ENCODE results near the gene ACOT6.
"Not testable (repeated sequence)": the region's sequence is repeated elsewhere in the genome, so short reads cannot be mapped to it uniquely, and the experiment has no call there.

The ACOT6 gene, protein sequence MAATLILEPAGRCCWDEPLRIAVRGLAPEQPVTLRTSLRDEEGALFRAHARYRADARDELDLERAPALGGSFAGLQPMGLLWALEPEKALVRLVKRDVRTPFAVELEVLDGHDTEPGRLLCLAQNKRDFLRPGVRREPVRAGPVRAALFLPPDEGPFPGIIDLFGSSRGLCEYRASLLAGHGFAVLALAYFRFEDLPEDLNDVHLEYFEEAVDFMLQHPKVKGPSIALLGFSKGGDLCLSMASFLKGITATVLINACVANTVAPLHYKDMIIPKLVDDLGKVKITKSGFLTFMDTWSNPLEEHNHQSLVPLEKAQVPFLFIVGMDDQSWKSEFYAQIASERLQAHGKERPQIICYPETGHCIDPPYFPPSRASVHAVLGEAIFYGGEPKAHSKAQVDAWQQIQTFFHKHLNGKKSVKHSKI

DNA sequence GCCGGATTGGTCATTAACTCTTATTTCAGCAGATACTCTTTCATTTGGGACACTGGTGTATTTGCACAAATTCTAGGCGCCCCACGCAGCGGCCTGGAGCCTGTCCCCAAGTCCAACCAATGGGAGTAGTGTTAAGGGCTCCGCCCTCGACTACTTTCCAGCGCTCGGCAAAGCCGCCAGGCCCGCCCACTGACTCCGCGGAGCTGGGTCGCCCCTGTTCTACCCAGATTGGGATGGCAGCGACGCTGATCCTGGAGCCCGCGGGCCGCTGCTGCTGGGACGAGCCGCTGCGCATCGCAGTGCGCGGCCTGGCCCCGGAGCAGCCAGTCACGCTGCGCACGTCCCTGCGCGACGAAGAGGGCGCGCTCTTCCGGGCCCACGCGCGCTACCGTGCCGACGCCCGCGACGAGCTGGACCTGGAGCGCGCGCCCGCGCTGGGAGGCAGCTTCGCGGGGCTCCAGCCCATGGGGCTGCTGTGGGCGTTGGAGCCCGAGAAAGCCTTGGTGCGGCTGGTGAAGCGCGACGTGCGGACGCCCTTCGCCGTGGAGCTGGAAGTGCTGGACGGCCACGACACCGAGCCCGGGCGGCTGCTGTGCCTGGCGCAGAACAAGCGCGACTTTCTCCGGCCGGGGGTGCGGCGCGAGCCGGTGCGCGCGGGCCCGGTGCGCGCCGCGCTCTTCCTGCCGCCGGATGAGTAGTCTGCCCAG, at the start of gene ACOT6:
Gene ACOT6, plus strand, starts transcription at position 179 of the 707 bp plus-strand sequence. Its CDS starts 55 bp downstream, at position 234.
- DNase-seq (ENCODE audit: low read depth), result peak; percentile 70
- H3K4me3 ChIP-seq (ENCODE audit: low read length), result peak within 1 kb of the TSS; percentile 61
- TF ChIP-seq, protein P1, sequence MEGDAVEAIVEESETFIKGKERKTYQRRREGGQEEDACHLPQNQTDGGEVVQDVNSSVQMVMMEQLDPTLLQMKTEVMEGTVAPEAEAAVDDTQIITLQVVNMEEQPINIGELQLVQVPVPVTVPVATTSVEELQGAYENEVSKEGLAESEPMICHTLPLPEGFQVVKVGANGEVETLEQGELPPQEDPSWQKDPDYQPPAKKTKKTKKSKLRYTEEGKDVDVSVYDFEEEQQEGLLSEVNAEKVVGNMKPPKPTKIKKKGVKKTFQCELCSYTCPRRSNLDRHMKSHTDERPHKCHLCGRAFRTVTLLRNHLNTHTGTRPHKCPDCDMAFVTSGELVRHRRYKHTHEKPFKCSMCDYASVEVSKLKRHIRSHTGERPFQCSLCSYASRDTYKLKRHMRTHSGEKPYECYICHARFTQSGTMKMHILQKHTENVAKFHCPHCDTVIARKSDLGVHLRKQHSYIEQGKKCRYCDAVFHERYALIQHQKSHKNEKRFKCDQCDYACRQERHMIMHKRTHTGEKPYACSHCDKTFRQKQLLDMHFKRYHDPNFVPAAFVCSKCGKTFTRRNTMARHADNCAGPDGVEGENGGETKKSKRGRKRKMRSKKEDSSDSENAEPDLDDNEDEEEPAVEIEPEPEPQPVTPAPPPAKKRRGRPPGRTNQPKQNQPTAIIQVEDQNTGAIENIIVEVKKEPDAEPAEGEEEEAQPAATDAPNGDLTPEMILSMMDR (conservative IDR thresholded peaks at IDR 0.05; ENCODE audit: low read length), result no peak

DNA sequence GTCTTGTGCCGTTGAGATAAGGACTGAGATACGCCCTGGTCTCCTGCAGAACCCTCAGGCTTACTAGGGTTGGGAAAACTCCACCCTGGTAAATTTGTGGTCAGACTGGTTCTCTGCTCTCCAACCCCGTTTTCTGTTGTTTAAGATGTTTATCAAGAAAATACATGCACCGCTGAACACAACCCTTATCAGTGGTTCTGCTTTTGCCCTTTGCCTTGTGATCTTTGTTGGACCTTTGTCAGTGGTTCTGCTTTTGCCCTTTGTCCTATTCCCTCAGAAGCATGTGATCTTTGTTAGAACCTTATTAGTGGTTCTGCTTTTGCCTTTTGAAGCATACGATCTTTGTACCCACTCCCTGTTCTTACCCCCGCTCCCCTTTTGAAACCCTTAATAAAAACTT, 49.6 kb upstream of the ACOT6 start:
- DNase-seq (ENCODE audit: low read depth); H3K4me3 ChIP-seq (ENCODE audit: low read length): not testable (repeated sequence)

DNA sequence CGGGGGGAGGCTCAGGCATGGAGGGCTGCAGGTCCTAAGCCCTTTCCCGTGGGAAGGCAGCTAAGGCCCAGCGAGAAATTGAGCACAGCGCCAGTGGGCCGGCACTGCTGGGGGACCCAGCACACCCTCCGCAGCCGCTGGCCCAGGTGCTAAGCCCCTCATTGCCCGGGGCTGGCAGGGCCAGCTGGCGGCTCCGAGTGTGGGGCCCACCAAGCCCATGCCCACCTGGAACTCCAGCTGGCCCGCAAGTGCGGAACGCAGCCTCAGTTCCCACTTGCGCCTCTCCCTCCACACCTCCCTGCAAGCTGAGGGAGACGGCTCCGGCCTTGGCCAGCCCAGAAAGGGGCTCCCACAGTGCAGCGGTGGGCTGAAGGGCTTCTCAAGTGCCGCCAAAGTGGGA, 45.9 kb upstream of the ACOT6 start:
- H3K4me3 ChIP-seq (ENCODE audit: low read length); DNase-seq (ENCODE audit: low read depth): not testable (repeated sequence)

DNA sequence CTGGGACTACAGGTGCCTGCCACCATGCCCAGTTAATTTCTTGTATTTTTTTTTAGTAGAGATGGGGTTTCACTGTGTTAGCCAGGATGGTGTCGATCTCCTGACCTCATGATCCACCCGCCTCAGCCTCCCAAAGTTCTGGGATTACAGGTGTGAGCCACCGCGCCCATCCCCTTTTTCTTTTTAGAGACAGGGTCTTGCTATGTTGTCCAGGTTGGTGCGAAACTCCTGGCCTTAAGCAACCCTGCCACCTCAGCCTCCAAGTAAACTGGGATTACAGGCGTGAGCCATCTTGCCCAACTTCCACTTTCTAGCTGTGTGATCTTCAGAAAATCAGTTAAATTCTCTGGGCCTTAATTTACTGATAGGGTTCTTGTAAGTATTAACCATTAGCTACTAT, 45.4 kb upstream of the ACOT6 start:
- not testable (repeated sequence) for DNase-seq (ENCODE audit: low read depth); H3K4me3 ChIP-seq (ENCODE audit: low read length)

DNA sequence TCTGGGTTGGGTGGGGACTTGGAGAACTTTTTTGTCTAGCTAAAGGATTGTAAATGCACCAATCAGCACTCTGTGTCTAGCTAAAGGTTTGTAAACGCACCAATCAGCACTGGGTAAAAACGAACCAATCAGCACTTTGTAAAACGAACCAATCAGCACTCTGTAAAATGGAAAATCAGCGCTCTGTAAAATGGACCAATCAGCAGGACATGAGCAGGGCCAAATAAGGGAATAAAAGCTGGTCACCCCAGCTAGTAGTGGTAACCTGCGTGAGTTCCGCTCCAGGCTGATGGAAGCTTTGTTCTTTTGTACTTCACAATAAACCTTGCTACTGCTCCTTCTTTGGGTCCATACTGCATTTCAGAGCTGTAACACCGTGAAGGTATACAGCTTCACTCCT, 45.0 kb upstream of the ACOT6 start:
- no peak overlapping the region for H3K4me3 ChIP-seq (ENCODE audit: low read length)
- TF ChIP-seq, protein P1 (conservative IDR thresholded peaks at IDR 0.05; ENCODE audit: low read length), result no peak
- DNase-seq (ENCODE audit: low read depth), result no peak

DNA sequence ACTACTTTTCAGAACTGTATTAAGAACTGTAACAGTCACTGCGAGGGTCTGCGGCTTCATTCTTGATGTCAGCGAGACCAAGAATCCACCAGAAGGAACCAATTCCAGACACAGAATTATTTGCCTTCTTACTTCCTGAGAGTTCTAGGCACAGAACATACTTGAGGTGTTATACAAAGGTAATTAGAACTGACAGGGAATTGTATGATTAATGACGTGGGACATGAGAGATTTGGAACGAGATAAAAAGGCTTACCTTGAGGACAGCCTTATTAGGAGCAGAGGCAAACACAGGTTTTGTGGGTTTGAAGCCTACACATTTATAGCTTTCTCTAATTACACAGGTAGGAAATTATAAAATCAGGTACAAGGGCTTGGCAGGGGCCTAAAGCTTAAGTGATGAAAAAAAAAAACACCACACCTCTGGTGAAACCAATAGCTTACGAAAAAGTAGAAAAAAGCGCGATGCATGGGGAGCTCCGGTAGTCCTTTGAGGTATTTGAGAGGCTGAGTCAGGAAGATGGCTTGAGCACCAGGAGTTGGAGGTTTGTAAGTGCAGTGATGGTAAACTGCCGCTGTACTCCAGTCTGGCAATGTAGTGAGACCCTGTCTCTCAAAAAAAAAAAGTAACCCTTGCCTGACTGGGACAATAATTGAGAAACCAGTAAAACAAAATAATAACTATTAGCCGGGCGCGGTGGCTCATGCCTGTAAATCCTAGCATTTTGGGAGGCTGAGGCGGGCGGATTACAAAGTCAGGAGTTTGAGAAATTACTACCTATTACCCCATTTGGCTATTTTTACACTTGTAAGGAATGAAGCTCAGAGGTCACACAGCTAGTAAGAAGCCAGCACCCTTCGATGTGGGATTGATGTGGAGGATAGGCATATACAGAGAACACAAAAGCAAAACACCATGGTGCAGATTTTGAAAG, 44.1 kb upstream of the ACOT6 start:
- DNase-seq (ENCODE audit: low read depth), result peak; percentile 33
- peak overlapping the region; percentile 75 for H3K4me3 ChIP-seq (ENCODE audit: low read length)
- TF ChIP-seq, protein P1 (conservative IDR thresholded peaks at IDR 0.05; ENCODE audit: low read length), result no peak

DNA sequence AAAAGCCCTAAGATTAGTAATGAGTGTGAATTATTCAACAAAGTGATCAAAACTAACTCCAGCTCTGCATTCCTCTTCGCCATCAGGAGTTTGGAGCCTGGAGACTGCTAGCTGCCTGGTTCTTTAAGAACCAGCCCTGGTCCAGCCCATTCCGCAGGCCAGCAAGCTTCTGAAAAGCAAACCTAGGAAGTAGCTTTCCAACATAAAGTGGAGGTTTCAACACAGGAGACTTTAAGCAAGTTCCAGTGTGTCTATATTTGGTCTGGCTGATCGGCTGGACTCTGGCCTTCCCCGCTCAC, 43.5 kb upstream of the ACOT6 start:
- DNase-seq (ENCODE audit: low read depth), result not testable (repeated sequence)
- peak overlapping the region; percentile 75 for H3K4me3 ChIP-seq (ENCODE audit: low read length)

DNA sequence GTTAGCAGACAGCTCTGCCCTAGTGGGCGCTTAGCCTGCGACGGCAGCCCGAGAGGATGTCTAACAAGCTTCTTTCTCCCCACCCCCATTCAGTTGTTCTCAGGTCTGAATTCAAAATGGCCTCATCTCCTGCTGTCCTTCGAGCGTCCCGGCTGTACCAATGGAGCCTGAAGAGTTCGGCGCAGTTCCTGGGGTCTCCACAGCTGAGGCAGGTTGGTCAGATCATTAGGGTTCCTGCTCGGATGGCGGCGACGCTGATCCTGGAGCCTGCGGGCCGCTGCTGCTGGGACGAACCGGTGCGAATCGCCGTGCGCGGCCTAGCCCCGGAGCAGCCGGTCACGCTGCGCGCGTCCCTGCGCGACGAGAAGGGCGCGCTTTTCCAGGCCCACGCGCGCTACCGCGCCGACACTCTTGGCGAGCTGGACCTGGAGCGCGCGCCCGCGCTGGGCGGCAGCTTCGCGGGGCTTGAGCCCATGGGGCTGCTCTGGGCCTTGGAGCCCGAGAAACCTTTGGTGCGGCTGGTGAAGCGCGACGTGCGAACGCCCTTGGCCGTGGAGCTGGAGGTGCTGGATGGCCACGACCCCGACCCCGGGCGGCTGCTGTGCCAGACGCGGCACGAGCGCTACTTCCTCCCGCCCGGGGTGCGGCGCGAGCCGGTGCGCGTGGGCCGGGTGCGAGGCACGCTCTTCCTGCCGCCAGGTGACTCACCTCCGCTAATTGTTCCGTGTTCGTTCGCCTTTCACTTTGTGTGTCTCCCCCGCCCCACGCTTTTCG, 42.9 kb upstream of the ACOT6 start, which contains the start of gene ACOT2:
Gene ACOT2, plus strand, starts transcription at position 29 of the 774 bp plus-strand sequence. Its CDS starts 28 bp downstream, at position 57.
- DNase-seq (ENCODE audit: low read depth), result peak; percentile 94
- H3K4me3 ChIP-seq (ENCODE audit: low read length), result peak within 1 kb of the TSS; percentile 75
- TF ChIP-seq, protein P1 (conservative IDR thresholded peaks at IDR 0.05; ENCODE audit: low read length), result peak; percentile 25; the same call in 1 of the 2 replicates

All from AG10803 (cell line).